ENCODE data around the gene SLC25A39.
"Not testable (repeated sequence)": the region's sequence is repeated elsewhere in the genome, so short reads cannot be mapped to it uniquely, and the experiment has no call there.

SLC25A39 gene

GRCh38 chr17:44353672-44354331, 29.2 kb upstream of the SLC25A39 start:
- no peak for DNase-seq

- no peak for DNase-seq
Measured at GRCh38 chr17:44352828-44353671, 28.4 kb upstream of the SLC25A39 start.

GRCh38 chr17:44351961-44352827, 27.6 kb upstream of the SLC25A39 start:
- DNase-seq: no peak

DNA sequence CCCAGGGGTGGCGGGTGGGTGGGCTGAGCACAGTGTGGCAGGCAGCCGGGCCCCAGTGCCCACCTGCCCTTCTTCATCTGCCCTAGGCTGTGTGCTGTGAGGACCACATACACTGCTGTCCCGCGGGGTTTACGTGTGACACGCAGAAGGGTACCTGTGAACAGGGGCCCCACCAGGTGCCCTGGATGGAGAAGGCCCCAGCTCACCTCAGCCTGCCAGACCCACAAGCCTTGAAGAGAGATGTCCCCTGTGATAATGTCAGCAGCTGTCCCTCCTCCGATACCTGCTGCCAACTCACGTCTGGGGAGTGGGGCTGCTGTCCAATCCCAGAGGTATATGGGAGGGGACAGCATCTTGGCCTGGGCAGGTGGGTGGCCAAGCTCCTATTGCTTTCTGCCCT, 26.8 kb upstream of the SLC25A39 start:
- DNase-seq: no peak

- no peak for DNase-seq
Measured at GRCh38 chr17:44350733-44351226, 26.2 kb upstream of the SLC25A39 start.

- DNase-seq: no peak
Measured at GRCh38 chr17:44349553-44350070, 25.0 kb upstream of the SLC25A39 start.

- no peak for DNase-seq
Measured at GRCh38 chr17:44348988-44349364, 24.4 kb upstream of the SLC25A39 start.

DNA sequence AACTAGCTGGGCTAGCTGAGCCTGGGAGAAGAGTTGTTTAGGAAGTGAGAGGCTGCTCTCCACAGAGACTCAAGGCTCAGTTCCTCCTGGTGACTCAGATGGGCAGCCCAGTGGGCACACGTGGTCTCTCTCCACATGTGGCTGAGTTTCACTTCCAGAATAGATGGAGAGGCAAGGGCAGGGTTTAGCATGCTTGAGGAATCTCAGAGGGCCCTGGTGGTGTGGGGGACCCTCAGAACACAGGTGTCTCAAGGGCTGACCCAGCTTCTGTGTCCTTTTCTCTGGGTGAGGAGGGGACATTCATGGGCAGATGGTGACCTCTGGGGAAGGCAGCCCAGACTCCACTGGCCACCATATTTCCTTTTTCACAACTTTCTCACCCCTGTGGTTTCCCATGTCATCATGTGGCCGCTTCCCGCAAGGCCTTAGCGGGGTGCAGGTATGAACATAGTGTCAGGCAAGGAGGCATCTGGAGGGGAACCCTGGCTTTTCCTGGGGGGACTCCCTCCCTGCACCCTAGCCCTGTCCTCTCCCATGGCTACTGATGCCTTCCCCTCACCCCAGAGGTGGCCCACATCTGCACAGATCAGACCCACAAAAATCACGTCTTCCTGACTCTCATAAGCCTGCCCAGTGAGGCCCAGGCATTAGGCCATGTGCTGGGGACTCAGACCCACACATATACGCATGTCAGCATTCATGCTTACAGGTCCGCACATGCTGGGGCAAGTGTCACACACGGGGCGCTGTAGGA, 23.8 kb upstream of the SLC25A39 start:
- DNase-seq: no peak

DNA sequence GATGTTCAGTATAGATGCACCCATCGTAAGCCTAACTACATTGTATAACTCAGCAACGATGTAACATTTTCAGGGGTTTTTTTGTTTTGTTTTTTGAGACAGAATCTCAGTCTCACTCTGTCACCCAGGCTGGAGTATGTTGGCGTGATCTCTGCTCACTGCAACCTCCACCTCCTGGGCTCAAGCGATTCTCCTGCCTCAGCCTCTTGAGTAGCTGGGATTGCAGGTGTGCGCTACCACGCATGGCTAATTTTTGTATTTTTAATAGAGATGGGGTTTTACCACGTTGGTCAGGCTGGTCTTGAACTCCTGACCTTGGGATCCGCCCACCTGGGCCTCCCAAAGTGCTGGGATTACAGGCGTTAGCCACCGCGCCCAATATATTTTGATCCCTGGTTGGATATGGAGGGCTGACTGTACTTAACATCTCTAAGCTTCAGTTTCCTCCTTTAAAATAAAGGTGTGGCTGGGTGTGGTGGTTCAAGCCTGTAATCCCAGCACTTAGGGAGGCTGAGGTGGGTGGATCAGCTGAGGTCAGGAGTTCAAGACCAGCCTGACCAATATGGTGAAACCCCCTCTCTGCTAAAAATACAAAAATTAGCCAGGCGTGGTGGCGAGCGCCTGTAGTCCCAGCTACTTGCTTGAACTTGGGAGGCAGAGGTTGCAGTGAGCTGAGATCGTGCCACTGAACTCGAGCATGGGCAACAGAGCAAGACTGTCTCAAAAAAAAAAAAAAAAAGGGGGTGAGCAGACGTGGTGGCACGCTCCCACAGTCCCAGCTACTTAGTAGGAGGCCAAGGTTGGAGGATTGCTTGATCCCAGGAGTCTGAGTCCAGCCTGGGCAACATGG, 22.8 kb upstream of the SLC25A39 start:
- DNase-seq: not testable (repeated sequence)

GRCh38 chr17:44346064-44346844, 21.6 kb upstream of the SLC25A39 start:
- DNase-seq: no peak

DNA sequence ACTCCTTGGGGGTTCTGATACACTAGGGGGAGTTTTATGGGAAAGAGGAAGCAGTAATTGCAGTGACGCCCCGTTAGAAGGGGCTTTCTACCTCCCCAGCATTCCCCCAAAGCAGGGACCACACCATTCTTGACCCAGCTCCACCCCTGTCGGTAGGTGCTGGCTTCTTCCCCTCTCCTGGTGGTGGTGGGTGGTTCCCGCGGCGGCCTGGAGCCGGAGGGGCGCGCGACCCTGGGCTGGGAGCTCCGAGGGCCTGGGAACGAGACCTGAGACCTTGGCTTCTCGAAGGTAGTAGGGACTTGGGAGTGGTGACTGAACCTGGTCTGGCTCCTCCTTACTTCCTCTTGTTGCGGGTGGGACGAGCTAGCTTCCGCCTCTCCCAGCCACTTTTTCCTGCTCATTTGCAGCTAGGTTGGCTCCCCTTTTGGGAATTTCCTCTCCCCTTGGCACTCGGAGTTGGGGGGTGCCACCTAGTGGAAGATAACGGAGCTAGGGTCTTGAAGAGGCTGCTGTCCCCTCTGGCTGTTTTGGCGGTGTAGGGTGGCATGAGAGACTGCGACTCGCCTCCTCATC, 20.9 kb upstream of the SLC25A39 start:
- peak; percentile 33 for DNase-seq

GRCh38 chr17:44344939-44345453, 20.4 kb upstream of the SLC25A39 start, which contains the start of gene GRN:
TSS of gene GRN (plus strand) at chr17:44345302. CDS start at chr17:44349165, 3,863 bp downstream.
- DNase-seq: peak; percentile 97

GRCh38 chr17:44343510-44344209, 19.0 kb upstream of the SLC25A39 start:
- no peak for DNase-seq

- DNase-seq: not testable (repeated sequence)
Measured at GRCh38 chr17:44340553-44340952, 15.9 kb upstream of the SLC25A39 start.

DNA sequence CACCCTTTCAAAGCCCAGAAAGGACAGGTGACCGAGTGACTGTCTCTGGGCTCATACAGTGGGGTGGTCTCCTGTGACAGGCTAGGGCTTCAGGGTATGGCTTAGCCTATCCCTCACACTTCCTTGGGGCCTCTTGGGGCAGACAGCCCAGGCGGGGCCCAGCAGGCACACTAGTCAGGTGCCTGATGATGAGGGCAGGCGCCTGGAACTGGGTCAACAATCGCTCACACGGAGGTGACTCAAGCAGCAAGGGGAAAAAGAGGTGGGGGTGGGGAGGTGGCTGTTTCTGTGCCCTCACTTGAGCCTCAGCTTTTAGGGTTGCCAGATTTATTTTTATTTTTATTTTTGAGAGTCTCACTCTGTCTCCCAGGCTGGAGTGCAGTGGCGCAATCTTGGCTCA, 14.1 kb upstream of the SLC25A39 start:
- DNase-seq: no peak

- no peak for DNase-seq
Measured at GRCh38 chr17:44335968-44336367, 11.3 kb upstream of the SLC25A39 start.

DNA sequence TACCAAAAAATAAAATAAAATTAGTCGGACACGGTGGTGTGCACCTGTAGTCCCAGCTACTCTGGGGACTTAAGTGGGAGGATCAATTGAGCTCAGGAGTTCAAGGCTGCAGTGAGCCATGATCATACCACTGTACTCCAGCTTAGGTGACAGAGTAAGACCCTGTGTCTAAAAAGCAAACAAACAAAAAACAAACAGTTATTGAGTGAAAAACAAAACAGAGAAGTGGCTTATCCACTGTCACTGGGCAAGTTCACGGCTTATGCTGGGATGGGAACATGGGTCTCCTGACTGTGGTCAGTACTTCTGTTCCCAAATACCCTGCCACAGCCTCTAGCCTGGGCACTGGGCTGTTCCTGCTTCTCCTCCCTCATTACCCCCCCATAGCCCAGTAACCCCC, 10.9 kb upstream of the SLC25A39 start:
- no peak for DNase-seq

- no peak for DNase-seq
Measured at GRCh38 chr17:44334727-44335126, 10.1 kb upstream of the SLC25A39 start.

GRCh38 chr17:44334315-44334714, 9.7 kb upstream of the SLC25A39 start:
- no peak for DNase-seq

Data from NCI-H510A (cell line).